GM19372 (cell line): Measurements from ENCODE around the gene PPP2R2D.

ENCODE experiments used
- ATAC-seq: cut with Tn5 transposase; IDR thresholded peaks from one replicate; pipeline ENCODE4 v1.9.1; 2021; ENCODE audit warnings: mild to moderate bottlenecking, low read depth, moderate library complexity; ENCODE audit not compliant: unreplicated experiment

Gene PPP2R2D

GRCh38 chr10:131991726-131992125 is 90.9 kb downstream of the PPP2R2D start:
- no peak for ATAC-seq

DNA sequence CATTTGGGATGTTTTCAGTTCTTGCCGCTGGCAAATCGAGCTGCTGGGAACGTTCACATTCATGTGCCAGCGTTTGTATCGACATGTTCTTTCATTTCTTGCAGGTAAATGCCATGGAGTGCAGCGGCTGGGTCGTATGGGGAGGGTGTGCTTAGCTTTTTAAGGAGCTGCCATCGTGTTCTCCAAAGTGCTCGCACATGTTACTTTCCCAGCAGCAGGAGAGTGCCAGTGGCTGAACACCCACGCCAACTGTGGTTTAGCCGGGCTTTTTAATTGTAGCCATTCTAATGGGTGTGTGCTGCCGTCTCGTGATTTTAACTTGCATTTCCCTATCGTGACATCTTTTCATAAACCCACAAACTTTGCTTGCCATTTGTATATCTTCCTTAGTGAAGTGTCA is 92.5 kb downstream of the PPP2R2D start:
- ATAC-seq, result no peak

DNA sequence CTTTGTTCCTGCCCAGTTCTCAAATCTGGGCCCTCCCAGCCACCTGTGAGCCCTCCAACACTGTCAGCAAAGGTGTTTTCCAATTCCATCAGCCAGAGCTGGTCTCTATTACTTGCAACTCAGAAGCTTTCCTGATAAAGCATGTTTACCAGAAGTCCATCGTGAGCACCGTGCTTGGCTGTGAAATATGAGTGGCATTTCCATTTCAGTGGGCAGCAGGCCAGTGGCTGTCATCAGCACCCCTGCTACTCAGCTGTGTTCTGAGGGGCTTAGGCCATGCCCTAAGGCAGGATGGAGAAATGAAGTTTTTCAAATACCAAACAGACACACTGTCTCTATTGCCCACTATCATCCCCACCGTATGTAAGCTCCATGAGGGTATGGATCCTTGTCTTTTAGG is 93.6 kb downstream of the PPP2R2D start:
- ATAC-seq, result no peak

GRCh38 chr10:131996466-131997365 is 95.9 kb downstream of the PPP2R2D start:
- no peak for ATAC-seq

DNA sequence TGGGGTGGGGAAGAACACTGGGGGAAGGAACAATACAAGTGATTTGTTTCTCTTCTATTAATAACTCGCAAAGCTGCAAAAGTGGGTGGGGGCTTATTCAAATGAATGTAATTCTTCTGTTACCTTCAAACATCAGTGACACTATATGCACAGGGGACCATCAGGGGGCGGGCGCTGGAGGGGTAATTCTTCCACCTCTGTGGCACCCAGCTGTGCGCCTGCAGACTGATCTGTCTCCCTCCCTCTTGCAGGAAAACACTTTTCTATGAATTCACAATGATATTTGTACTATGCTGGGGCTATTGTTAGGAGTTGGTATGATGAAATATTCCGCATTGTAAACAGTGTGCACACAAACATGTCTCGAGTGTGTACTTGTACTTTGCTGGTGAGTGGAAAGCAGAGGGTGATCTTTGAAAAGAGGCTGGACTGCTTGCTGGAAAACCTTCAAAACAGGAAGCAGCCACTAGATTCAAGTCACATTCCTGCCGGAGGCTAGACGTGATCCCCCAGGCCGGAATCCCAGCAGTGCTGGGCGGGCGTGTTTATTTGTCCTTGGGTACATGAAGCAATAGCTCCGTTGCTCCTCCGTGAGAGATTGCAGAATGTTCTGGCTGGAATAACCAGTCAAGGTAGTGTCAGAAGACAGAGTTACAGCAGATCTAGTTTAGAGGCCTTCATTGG is 96.7 kb downstream of the PPP2R2D start:
- ATAC-seq, result no peak

DNA sequence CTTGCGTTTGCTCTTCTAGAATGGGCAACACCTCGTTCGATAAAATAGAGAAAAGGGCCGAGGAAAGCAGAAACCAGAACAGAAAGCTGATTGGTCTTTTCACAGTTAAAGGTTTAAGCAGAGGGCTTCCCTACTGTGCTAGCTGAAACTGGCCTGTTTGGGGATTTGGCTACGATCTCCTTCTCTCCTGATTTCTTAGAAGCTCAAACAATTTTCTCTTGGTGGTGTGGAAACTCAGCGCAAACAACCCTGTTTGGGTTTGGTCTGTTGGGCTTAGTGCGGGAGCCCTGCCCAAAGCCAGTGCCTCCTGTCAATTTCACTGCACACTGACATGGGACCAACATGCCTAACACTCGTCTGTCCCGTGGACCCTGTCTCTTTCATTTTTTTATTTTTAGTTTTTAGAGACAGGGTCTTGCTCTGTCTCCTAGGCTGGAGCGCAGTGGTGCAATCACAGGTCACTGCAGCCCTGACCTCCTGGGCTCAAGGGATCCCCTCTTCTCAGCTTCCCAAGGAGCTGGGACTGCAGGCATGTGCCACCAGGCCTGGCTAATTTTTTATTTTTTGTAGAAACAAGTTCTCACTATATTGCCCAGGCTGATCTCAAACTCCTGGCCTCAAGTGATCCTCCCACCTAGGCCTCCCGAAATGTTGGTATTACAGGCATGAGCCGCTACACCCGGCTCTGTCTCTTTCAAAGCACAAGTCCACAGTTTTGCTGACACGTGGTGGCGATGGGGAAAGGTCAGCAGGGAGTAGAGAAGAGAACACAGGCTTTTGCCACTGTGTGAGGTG is 97.4 kb downstream of the PPP2R2D start:
- ATAC-seq, result no peak

GRCh38 chr10:131998845-131999681 is 98.3 kb downstream of the PPP2R2D start:
- ATAC-seq, result no peak

- no peak for ATAC-seq
Observed at GRCh38 chr10:132001238-132001972, 100.6 kb downstream of the PPP2R2D start.

GRCh38 chr10:132002004-132002403 is 101.2 kb downstream of the PPP2R2D start:
- ATAC-seq, result no peak

- no peak for ATAC-seq
Observed at GRCh38 chr10:132003282-132003924, 102.6 kb downstream of the PPP2R2D start.

DNA sequence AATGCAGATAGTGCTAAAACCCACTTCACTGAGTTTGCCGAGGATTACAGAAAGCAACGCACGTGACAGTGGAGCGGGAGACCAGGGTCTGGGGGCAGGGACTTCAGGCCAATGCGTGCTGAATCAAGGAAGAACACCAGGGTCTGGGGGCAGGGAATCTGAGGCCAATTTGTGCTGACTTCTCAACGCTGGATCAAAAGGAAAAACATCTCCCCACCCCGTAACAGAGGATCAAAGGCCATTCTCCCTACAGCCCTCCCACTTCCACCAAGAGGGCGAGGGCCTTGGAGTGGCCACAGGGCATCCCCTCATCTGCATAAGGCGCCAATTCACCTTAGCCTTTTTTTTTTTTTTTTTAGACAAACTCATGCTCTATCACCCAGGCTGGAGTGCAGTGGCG is 103.2 kb downstream of the PPP2R2D start:
- no peak for ATAC-seq

GRCh38 chr10:132005147-132005546 is 104.3 kb downstream of the PPP2R2D start:
- ATAC-seq, result no peak

DNA sequence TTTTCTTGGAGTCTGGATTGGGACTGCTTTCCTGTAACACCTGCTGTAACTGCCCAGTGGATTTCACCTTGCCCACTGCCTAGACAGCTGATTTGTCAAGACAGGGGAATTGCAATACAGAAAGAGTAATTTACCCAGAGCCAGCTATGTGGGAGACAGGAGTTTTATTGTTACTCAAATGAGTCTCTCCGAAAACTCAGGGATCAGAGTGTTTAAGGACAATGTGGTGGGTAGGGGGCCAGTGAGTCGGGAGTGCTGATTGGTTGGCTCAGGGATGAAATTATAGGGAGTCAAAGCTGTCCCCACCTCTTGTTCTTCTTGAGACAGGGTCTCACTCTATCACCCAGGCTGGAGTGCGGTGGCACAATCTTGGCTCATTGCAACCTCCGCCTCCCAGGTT is 106.2 kb downstream of the PPP2R2D start:
- ATAC-seq, result no peak

- ATAC-seq, result no peak
Observed at GRCh38 chr10:132007681-132008080, 106.9 kb downstream of the PPP2R2D start.
